Spleen (tissue), 7 donors: ENCODE data around the gene DDOST.

Experiments
- CTCF ChIP-seq, 11 experiments: fragments of 200-600 bp in 7 of 11; fragments of 450-650 bp in 4 of 11; sonication (generic) in 4 of 11; IDR thresholded peaks in 8 of 11; conservative IDR thresholded peaks in 3 of 11; 1 replicate in 7 of 11; 2 replicates in 4 of 11; pipeline versions ENCODE4 v1.4.0 to v1.8.0; 2016 to 2021; ENCODE audit warnings: antibody characterized with exemption in 11 of 11, inconsistent platforms in 4 of 11, mild to moderate bottlenecking in 1 of 11
- POLR2A ChIP-seq, 3 donors: fragments of 450-650 bp; IDR thresholded peaks; one replicate each; pipeline ENCODE4 v1.5.1; 2017; ENCODE audit warnings: antibody characterized with exemption in 3 of 3, mild to moderate bottlenecking in 1 of 3
- donor health status: DM: no; HTN: no; CAD: no; lungs with moderate emphysema.
- donor health status: DM: no; HTN: no; CAD: no.
- donor health status: DM: no; HTN: no; CAD: no.

GRCh38 chr1:20698195-20698910, 37.2 kb upstream of the DDOST start:
- no peak for TF ChIP-seq CTCF (IDR thresholded peaks at IDR 0.05 in 8 of 11, conservative IDR thresholded peaks at IDR 0.05 in 3 of 11)
- TF ChIP-seq POLR2A (IDR thresholded peaks at IDR 0.05), result no peak
